ENCODE measurements around the gene KCNC1.

KCNC1 gene

GRCh38 chr11:17750801-17751165, 16.2 kb downstream of the KCNC1 start:
- Mint-ChIP-seq H3K4me1 (no peaks in the 10 kb centered on the region), H3K9me3 (no peaks in the 10 kb centered on the region), H3K36me3 (ENCODE audit: low read depth) (no peaks in the 10 kb centered on the region), H3K4me3 (no peak overlapping the region), H3K27me3 (ENCODE audit: low read depth) (peaks cover 34% of the 10 kb centered on the region), H3K27ac (no peak overlapping the region)
- TF ChIP-seq CTCF (IDR thresholded peaks at IDR 0.05; ENCODE audit: unreplicated experiment in 3 of 3), result no peak

- no peak for TF ChIP-seq CTCF (IDR thresholded peaks at IDR 0.05; ENCODE audit: unreplicated experiment in 3 of 3)
- Mint-ChIP-seq H3K9me3 (no peaks in the 10 kb centered on the region), H3K36me3 (ENCODE audit: low read depth) (no peaks in the 10 kb centered on the region), H3K4me3 (no peak overlapping the region), H3K4me1 (no peaks in the 10 kb centered on the region), H3K27ac (no peak overlapping the region), H3K27me3 (ENCODE audit: low read depth) (peaks cover 42% of the 10 kb centered on the region)
Observed at GRCh38 chr11:17751558-17751957, 17.0 kb downstream of the KCNC1 start.

GRCh38 chr11:17752144-17752543, 17.6 kb downstream of the KCNC1 start:
- TF ChIP-seq CTCF (IDR thresholded peaks at IDR 0.05; ENCODE audit: unreplicated experiment in 3 of 3), result no peak
- no peaks in the 10 kb centered on the region for H3K36me3 Mint-ChIP-seq (ENCODE audit: low read depth)
- no peaks in the 10 kb centered on the region for H3K4me1 Mint-ChIP-seq
- peaks cover 3% of the 10 kb centered on the region for H3K9me3 Mint-ChIP-seq
- peaks cover 44% of the 10 kb centered on the region for H3K27me3 Mint-ChIP-seq (ENCODE audit: low read depth)
- no peak overlapping the region for H3K27ac Mint-ChIP-seq
- H3K4me3 Mint-ChIP-seq, result no peak overlapping the region

- Mint-ChIP-seq H3K27me3 (ENCODE audit: low read depth) (peaks cover 42% of the 10 kb centered on the region), H3K27ac (no peak overlapping the region), H3K4me3 (no peak overlapping the region), H3K9me3 (peaks cover 3% of the 10 kb centered on the region), H3K36me3 (ENCODE audit: low read depth) (no peaks in the 10 kb centered on the region), H3K4me1 (no peaks in the 10 kb centered on the region)
- no peak for TF ChIP-seq CTCF (IDR thresholded peaks at IDR 0.05; ENCODE audit: unreplicated experiment in 3 of 3)
Observed at GRCh38 chr11:17753153-17753552, 18.6 kb downstream of the KCNC1 start.

GRCh38 chr11:17753641-17754040, 19.1 kb downstream of the KCNC1 start:
- H3K4me3 Mint-ChIP-seq, result no peak overlapping the region
- H3K27ac Mint-ChIP-seq, result no peak overlapping the region
- peaks cover 41% of the 10 kb centered on the region for H3K27me3 Mint-ChIP-seq (ENCODE audit: low read depth)
- TF ChIP-seq CTCF (IDR thresholded peaks at IDR 0.05; ENCODE audit: unreplicated experiment in 3 of 3), result no peak
- no peaks in the 10 kb centered on the region for H3K4me1 Mint-ChIP-seq
- H3K36me3 Mint-ChIP-seq (ENCODE audit: low read depth), result no peaks in the 10 kb centered on the region
- peaks cover 3% of the 10 kb centered on the region for H3K9me3 Mint-ChIP-seq

GRCh38 chr11:17755891-17756290, 21.3 kb downstream of the KCNC1 start:
- TF ChIP-seq CTCF (IDR thresholded peaks at IDR 0.05; ENCODE audit: unreplicated experiment in 3 of 3), result no peak

More at GRCh38 chr11:17755891-17756290, 21.3 kb downstream of the KCNC1 start:
- peaks cover 34% of the 10 kb centered on the region for H3K27me3 Mint-ChIP-seq (ENCODE audit: low read depth)
- H3K4me1 Mint-ChIP-seq, result no peaks in the 10 kb centered on the region
- H3K9me3 Mint-ChIP-seq, result peaks cover 10% of the 10 kb centered on the region
- H3K36me3 Mint-ChIP-seq (ENCODE audit: low read depth), result no peaks in the 10 kb centered on the region
- H3K4me3 Mint-ChIP-seq, result no peak overlapping the region
- H3K27ac Mint-ChIP-seq, result no peak overlapping the region

All from nephron (organoid).